ENCODE measurements around the gene CLDN5.

Gene CLDN5

DNA sequence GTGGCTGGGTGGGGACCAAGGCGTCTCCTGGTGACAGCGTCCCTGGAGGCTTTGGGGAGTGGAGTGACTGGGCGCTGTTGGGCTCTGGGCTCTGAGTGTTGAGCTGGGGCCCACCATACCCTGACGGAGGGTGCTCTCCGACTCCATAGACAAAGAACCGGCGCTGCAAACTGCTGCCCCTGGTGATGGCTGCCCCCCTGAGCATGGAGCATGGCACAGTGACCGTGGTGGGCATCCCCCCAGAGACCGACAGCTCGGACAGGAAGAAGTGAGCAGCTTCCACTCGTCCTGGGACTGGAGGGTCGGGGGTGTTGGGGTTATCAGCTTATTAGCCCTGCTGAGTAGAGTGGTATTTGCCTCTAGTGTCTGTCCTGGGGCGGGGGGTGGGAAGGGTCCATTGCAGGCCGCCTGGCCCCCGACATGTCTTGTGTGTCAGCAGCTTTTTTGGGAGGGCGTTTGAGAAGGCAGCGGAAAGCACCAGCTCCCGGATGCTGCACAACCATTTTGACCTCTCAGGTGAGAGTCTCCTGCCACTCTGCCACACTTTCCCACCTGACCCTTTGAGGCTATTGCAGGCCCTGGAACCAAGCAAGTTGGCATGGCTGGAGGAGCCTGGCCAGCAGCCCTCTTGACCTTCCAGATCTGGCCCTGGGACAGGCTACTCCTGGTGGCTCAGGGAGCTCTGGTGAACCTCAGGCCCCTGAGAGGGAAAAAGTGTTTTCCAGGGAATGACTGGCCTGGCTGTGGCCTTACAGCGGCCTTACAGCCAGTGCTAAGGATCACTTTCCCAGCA is 7.6 kb downstream of the CLDN5 start:
- H3K4me3 ChIP-seq (ENCODE audit: low read depth, low read length) = no peak overlapping the region
- TF ChIP-seq, protein P1, sequence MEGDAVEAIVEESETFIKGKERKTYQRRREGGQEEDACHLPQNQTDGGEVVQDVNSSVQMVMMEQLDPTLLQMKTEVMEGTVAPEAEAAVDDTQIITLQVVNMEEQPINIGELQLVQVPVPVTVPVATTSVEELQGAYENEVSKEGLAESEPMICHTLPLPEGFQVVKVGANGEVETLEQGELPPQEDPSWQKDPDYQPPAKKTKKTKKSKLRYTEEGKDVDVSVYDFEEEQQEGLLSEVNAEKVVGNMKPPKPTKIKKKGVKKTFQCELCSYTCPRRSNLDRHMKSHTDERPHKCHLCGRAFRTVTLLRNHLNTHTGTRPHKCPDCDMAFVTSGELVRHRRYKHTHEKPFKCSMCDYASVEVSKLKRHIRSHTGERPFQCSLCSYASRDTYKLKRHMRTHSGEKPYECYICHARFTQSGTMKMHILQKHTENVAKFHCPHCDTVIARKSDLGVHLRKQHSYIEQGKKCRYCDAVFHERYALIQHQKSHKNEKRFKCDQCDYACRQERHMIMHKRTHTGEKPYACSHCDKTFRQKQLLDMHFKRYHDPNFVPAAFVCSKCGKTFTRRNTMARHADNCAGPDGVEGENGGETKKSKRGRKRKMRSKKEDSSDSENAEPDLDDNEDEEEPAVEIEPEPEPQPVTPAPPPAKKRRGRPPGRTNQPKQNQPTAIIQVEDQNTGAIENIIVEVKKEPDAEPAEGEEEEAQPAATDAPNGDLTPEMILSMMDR (IDR thresholded peaks at IDR 0.05; ENCODE audit: low read depth, low read length) = no peak

GRCh38 chr22:19515654-19516377 is 8.4 kb downstream of the CLDN5 start:
- TF ChIP-seq, protein P1 (IDR thresholded peaks at IDR 0.05; ENCODE audit: low read depth, low read length) = no peak
- no peak overlapping the region for H3K4me3 ChIP-seq (ENCODE audit: low read depth, low read length)

- TF ChIP-seq, protein P1 (IDR thresholded peaks at IDR 0.05; ENCODE audit: low read depth, low read length) = no peak
- no peak overlapping the region for H3K4me3 ChIP-seq (ENCODE audit: low read depth, low read length)
Measured at GRCh38 chr22:19514831-19515565, 9.2 kb downstream of the CLDN5 start.

- H3K4me3 ChIP-seq (ENCODE audit: low read depth, low read length) = no peak overlapping the region
- TF ChIP-seq, protein P1 (IDR thresholded peaks at IDR 0.05; ENCODE audit: low read depth, low read length) = no peak
Measured at GRCh38 chr22:19513823-19514222, 10.4 kb downstream of the CLDN5 start.

- no peak overlapping the region for H3K4me3 ChIP-seq (ENCODE audit: low read depth, low read length)
- TF ChIP-seq, protein P1 (IDR thresholded peaks at IDR 0.05; ENCODE audit: low read depth, low read length) = no peak
Measured at GRCh38 chr22:19510919-19511341, 13.3 kb downstream of the CLDN5 start.

GRCh38 chr22:19509923-19510322 is 14.3 kb downstream of the CLDN5 start:
- TF ChIP-seq, protein P1 (IDR thresholded peaks at IDR 0.05; ENCODE audit: low read depth, low read length) = no peak
- H3K4me3 ChIP-seq (ENCODE audit: low read depth, low read length) = no peak overlapping the region

Data from WI38 (cell line).